K562 (cell line): ENCODE results near the gene RRH. TPM values are rescaled to one million over a fixed set of nuclear protein-coding genes. Genes with fewer than 3 reads are reported as not detected.

Source experiments
- CGGBP1 ChIP-seq: fragments of 250-450 bp; sonication (Bioruptor Pico); IDR thresholded peaks from 2 replicates; pipeline ENCODE4 v1.9.0; 2021; ENCODE audit warnings: mild to moderate bottlenecking
- DEAF1 ChIP-seq: fragments of 450-650 bp; formaldehyde crosslinking; IDR thresholded peaks from 2 replicates; pipeline ENCODE4 v1.4.0; 2020; ENCODE audit warnings: mild to moderate bottlenecking, moderate library complexity
- JUN ChIP-seq, 2 experiments: sonication (generic) in 1 of 2; formaldehyde crosslinking in 1 of 2; IDR thresholded peaks; 2 replicates each; pipeline versions ENCODE4 v1.6.1 to v1.8.0; 2012 to 2022; ENCODE audit warnings: borderline replicate concordance in 2 of 2, mild to moderate bottlenecking in 2 of 2, improper control_type of control experiment in 1 of 2, low read depth in 1 of 2, low read length in 1 of 2, missing genetic modification reagents in 1 of 2
- KLF1 ChIP-seq: fragments of 450-650 bp; IDR thresholded peaks from 2 replicates; pipeline ENCODE4 v1.6.1; 2016; ENCODE audit warnings: missing genetic modification characterization, missing compliant biosample characterization
- MGA ChIP-seq: fragments of 450-650 bp; IDR thresholded peaks from 2 replicates; pipeline ENCODE4 v1.6.1; 2016; ENCODE audit warnings: mild to moderate bottlenecking, moderate library complexity
- POU5F1 ChIP-seq: fragments of 150-350 bp; IDR thresholded peaks from 2 replicates; pipeline ENCODE4 v1.6.1; 2014; ENCODE audit warnings: borderline replicate concordance, low read length, low read depth, mild to moderate bottlenecking; ENCODE audit not compliant: partially characterized antibody
- PURB ChIP-seq: sonication (generic); formaldehyde crosslinking; IDR thresholded peaks from 2 replicates; pipeline ENCODE4 v1.9.0; 2021; ENCODE audit warnings: low read depth, mild to moderate bottlenecking, missing genetic modification reagents
- SIN3B ChIP-seq: fragments of 450-650 bp; IDR thresholded peaks from 2 replicates; pipeline ENCODE4 v1.6.1; 2017; ENCODE audit warnings: low read depth, mild to moderate bottlenecking, moderate library complexity
- ZNF212 ChIP-seq: fragments of 450-650 bp; formaldehyde crosslinking; IDR thresholded peaks from 2 replicates; pipeline ENCODE4 v1.4.0; 2020; ENCODE audit warnings: mild to moderate bottlenecking
- ZNF584 ChIP-seq: fragments of 200-800 bp; sonication (Bioruptor generic); IDR thresholded peaks from 2 replicates; pipeline ENCODE4 v1.6.1; 2016; ENCODE audit warnings: low read depth, mild to moderate bottlenecking, missing genetic modification characterization, missing compliant biosample characterization
- ZNF740 ChIP-seq, 3 experiments: fragments of 200-800 bp in 1 of 3; sonication (Bioruptor generic) in 1 of 3; sonication (generic) in 1 of 3; formaldehyde crosslinking in 1 of 3; IDR thresholded peaks; 2 replicates each; pipeline versions ENCODE4 v1.6.1 to v1.8.0; 2016 to 2022; ENCODE audit warnings: mild to moderate bottlenecking in 2 of 3, missing compliant biosample characterization in 2 of 3, missing genetic modification characterization in 2 of 3, missing genetic modification reagents in 1 of 3
- polyA plus RNA-seq, 8 experiments: library from polyadenylated mRNA; depleted of rRNA in 4 of 8; stranded (reverse) in 5 of 8; unstranded in 3 of 8; fragments of >200 nt; fragmentation: Nextera tagmentation in 2 of 8; fragmentation: Illumina TruSeq in 1 of 8; extraction: Ambion mirVana in 2 of 8; extraction: Trizol in 1 of 8; gene quantifications; 2 replicates each; pipeline versions ENCODE4 v1.2.1 to v1.2.3, GENCODE V29; 2011 to 2014; ENCODE audit warnings: inconsistent platforms in 1 of 8, missing spikeins in 1 of 8
- total RNA-seq, 7 experiments: library from RNA; depleted of rRNA in 6 of 7; stranded (reverse); fragments of >200 nt in 6 of 7; fragmentation: Illumina TruSeq in 2 of 7; extraction: Trizol in 2 of 7; gene quantifications; 2 replicates each; pipeline versions ENCODE4 v1.2.1 to v1.2.3, GENCODE V29; 2011 to 2021; ENCODE audit warnings: low replicate concordance in 1 of 7

RRH gene
- total and polyA plus RNA-seq, 9 of the 15 experiments (the other 6 are each of a cell fraction or from before 2014, with no cell fraction given): 0.04 to 0.31 (median 0.12) TPM; not detected in 3

- TF ChIP-seq SIN3B (no peak), POU5F1 (no peak), CGGBP1 (CRISPR knock-in tag) (no peak), DEAF1 (CRISPR knock-in tag) (0 out of 2 replicates have a peak, but pooled peaks have one; percentile 34), ZNF740 (CRISPR knock-in tag; IDR thresholded peaks at IDR 0.05) (no peak), ZNF740 (tag; IDR thresholded peaks at IDR 0.05) (peak in 1 of 2 experiments; percentile 48; a peak in 1 of 4 replicates), KLF1 (tag) (peak; percentile 43; the same call in 1 of the 2 replicates), MGA (peak; percentile 88), PURB (CRISPR knock-in tag) (no peak), ZNF212 (no peak), ZNF584 (CRISPR knock-in tag) (peak; percentile 92), JUN (IDR thresholded peaks at IDR 0.05; ENCODE audit: borderline replicate concordance, low read depth, low read length) (peak; percentile 56; the same call in 1 of the 2 replicates), JUN (CRISPR knock-in tag; IDR thresholded peaks at IDR 0.05; ENCODE audit: borderline replicate concordance) (no peak)
These were observed 46.2 kb downstream of the RRH start (continued) for GRCh38 chr4:109873791-109874514.
